ENCODE results near the gene CDHR4. TPM values are rescaled to one million over a fixed set of nuclear protein-coding genes. Genes with fewer than 3 reads are reported as not detected.

Gene CDHR4
- total and polyA plus RNA-seq, 9 of the 15 experiments (the other 6 are each of a cell fraction or from before 2014, with no cell fraction given) = 0.21 TPM; not detected in 8

GRCh38 chr3:49804141-49805041, 4.7 kb upstream of the CDHR4 start:
- Histone ChIP-seq H3K9me3 (replicated peaks; ENCODE audit: control insufficient read depth, insufficient read depth, low read depth, low read length) (no peaks in the 10 kb centered on the region), H2AFZ (ENCODE audit: low read depth, low read length) (no peak overlapping the region), H3K4me1 (replicated peaks in 1 of 2; ENCODE audit: control insufficient read depth in 2 of 2, insufficient read depth in 2 of 2, low read length in 2 of 2) (peaks cover 43 to 60% of the 10 kb centered on the region in 2 experiments), H3K4me2 (ENCODE audit: insufficient read depth, low read length) (peak overlapping the region; percentile 96), H3K36me3 (ENCODE audit: control insufficient read depth, insufficient read depth, low read length) (peaks cover 9% of the 10 kb centered on the region; the same call in 2 of the 3 replicates), H3K27ac (ENCODE audit: extremely low read depth, low read depth, low read length) (peak overlapping the region; percentile 75; the same call in 2 of the 3 replicates), H3K9me1 (ENCODE audit: control insufficient read depth, insufficient read depth, low read length) (peaks cover 4% of the 10 kb centered on the region), H4K20me1 (replicated peaks; ENCODE audit: control insufficient read depth, insufficient read depth, low read length) (no peaks in the 10 kb centered on the region), H3K79me2 (ENCODE audit: control insufficient read depth, insufficient read depth, low read length) (peaks cover 23% of the 10 kb centered on the region), H3K9ac (ENCODE audit: insufficient read depth in 1 of 2, low read depth in 2 of 2, low read length in 2 of 2) (peak overlapping the region in 1 of 2 experiments; percentile 95; a peak in 2 of 4 replicates), H3K27me3 (ENCODE audit: control insufficient read depth in 2 of 2, insufficient read depth in 2 of 2, low read length in 2 of 2) (no peaks in the 10 kb centered on the region), H3K4me3 (peak overlapping the region; percentile 82)
- intact Hi-C loops (cut with micrococcal nuclease) = no loop called here
- TF ChIP-seq ETS1 (conservative IDR thresholded peaks at IDR 0.05; ENCODE audit: control insufficient read depth, low read depth, low read length) (no peak), ZNF347 (CRISPR knock-in tag; IDR thresholded peaks at IDR 0.05; ENCODE audit: low read depth) (no peak), MAX (CRISPR knock-in tag; IDR thresholded peaks at IDR 0.05) (0 out of 2 replicates have a peak, but pooled peaks have one; percentile 13), MXI1 (IDR thresholded peaks at IDR 0.05; ENCODE audit: low read depth, low read length) (no peak), POLR2AphosphoS2 (IDR thresholded peaks at IDR 0.05; ENCODE audit: low read length) (no peak), CHD4 (IDR thresholded peaks at IDR 0.05; ENCODE audit: insufficient read depth, insufficient replicate concordance, low read depth, low read length, poor library complexity, severe bottlenecking) (no peak), ZNF263 (CRISPR knock-in tag; IDR thresholded peaks at IDR 0.05; ENCODE audit: borderline replicate concordance) (peak; percentile 69; the same call in 1 of the 2 replicates)
- DNase-seq (ENCODE audit: extremely low read depth in 1 of 4, low spot score in 3 of 4) (no peak), FAIRE-seq (no peak), ATAC-seq (no peak)
- no TSS peak for BruUV-seq (replicated peaks)
- CTCF ChIA-PET (ENCODE audit: low intra/inter-chr PET ratio) = interaction anchor here (0.9 kb wide), 1 partner anchor 35 kb away, joined by 3 read pairs; no protein-coding TSS in a partner anchor
- in situ Hi-C loops (cut with MboI) = no loop called here
- WGBS (ENCODE audit: insufficient coverage, low coverage, missing lambda C conversion rate) = 92% methylated on average over 20 of the region's 26 CpGs
- POLR2A ChIA-PET = interaction anchor here (0.6 to 2.4 kb wide), 6 partner anchors 9 to 285 kb away, joined by 3 to 16 read pairs (median 4); partner anchors contain the start of genes IP6K1 and UBA7
